Measurements from ENCODE around the gene CBX3.

DNA sequence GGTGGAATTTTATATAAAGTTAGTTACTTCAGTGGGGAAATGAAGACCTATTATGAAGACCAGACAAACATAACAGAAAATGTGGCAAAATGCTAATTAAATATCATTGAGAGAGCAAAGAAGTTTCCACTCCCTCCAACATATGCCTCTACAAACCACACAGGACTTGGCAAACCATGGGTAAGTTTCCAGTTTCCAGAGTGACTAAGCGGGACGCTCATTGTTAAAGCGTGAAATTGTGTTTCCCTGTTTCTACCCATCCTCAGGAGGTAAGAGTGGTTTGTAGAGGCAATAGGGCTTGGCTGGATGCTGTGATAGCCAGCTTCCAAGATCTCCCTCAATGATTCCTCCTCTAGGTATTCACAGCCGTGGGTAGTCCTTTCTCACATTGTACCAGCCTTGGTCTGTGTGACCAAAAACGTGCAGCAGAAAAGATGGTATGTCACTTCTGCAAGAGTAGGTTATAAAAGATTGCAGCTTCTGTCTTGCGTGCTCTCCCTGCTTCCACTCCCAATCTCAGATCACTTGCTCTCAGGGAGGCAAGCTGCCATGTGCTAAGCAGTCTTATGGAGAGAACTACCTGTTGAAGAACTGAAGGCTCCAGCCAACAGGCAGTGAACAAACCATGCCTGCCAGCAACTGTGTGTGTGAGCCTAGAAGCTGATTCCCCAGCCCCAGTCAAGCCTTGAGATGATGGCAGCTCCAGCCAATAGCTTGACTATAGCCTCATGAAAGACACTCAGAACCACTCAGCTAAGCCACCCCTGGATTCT is 35.7 kb downstream of the CBX3 start:
- no peak for TF ChIP-seq POLR2AphosphoS5 (IDR thresholded peaks at IDR 0.05; ENCODE audit: low read length)
- TF ChIP-seq, protein P1, sequence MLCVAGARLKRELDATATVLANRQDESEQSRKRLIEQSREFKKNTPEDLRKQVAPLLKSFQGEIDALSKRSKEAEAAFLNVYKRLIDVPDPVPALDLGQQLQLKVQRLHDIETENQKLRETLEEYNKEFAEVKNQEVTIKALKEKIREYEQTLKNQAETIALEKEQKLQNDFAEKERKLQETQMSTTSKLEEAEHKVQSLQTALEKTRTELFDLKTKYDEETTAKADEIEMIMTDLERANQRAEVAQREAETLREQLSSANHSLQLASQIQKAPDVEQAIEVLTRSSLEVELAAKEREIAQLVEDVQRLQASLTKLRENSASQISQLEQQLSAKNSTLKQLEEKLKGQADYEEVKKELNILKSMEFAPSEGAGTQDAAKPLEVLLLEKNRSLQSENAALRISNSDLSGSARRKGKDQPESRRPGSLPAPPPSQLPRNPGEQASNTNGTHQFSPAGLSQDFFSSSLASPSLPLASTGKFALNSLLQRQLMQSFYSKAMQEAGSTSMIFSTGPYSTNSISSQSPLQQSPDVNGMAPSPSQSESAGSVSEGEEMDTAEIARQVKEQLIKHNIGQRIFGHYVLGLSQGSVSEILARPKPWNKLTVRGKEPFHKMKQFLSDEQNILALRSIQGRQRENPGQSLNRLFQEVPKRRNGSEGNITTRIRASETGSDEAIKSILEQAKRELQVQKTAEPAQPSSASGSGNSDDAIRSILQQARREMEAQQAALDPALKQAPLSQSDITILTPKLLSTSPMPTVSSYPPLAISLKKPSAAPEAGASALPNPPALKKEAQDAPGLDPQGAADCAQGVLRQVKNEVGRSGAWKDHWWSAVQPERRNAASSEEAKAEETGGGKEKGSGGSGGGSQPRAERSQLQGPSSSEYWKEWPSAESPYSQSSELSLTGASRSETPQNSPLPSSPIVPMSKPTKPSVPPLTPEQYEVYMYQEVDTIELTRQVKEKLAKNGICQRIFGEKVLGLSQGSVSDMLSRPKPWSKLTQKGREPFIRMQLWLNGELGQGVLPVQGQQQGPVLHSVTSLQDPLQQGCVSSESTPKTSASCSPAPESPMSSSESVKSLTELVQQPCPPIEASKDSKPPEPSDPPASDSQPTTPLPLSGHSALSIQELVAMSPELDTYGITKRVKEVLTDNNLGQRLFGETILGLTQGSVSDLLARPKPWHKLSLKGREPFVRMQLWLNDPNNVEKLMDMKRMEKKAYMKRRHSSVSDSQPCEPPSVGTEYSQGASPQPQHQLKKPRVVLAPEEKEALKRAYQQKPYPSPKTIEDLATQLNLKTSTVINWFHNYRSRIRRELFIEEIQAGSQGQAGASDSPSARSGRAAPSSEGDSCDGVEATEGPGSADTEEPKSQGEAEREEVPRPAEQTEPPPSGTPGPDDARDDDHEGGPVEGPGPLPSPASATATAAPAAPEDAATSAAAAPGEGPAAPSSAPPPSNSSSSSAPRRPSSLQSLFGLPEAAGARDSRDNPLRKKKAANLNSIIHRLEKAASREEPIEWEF (IDR thresholded peaks at IDR 0.05; ENCODE audit: insufficient replicate concordance, low read depth, low read length) = no peak
- no peak for TF ChIP-seq POLR2A (IDR thresholded peaks at IDR 0.05; ENCODE audit: low read depth, low read length)
- TF ChIP-seq, protein P2, sequence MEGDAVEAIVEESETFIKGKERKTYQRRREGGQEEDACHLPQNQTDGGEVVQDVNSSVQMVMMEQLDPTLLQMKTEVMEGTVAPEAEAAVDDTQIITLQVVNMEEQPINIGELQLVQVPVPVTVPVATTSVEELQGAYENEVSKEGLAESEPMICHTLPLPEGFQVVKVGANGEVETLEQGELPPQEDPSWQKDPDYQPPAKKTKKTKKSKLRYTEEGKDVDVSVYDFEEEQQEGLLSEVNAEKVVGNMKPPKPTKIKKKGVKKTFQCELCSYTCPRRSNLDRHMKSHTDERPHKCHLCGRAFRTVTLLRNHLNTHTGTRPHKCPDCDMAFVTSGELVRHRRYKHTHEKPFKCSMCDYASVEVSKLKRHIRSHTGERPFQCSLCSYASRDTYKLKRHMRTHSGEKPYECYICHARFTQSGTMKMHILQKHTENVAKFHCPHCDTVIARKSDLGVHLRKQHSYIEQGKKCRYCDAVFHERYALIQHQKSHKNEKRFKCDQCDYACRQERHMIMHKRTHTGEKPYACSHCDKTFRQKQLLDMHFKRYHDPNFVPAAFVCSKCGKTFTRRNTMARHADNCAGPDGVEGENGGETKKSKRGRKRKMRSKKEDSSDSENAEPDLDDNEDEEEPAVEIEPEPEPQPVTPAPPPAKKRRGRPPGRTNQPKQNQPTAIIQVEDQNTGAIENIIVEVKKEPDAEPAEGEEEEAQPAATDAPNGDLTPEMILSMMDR (IDR thresholded peaks at IDR 0.05 in 2 of 3, conservative IDR thresholded peaks at IDR 0.05 in 1 of 3; ENCODE audit: control insufficient read depth in 2 of 3, extremely low read depth in 1 of 3, insufficient read depth in 1 of 3, low read depth in 3 of 3, low read length in 3 of 3) = no peak
- TF ChIP-seq EP300 (IDR thresholded peaks at IDR 0.05; ENCODE audit: borderline replicate concordance in 1 of 2, control insufficient read depth in 1 of 2, low read depth in 2 of 2, low read length in 2 of 2) = no peak
- no peak for TF ChIP-seq CHD1 (IDR thresholded peaks at IDR 0.05; ENCODE audit: low read depth, low read length)
- TF ChIP-seq, protein P3, sequence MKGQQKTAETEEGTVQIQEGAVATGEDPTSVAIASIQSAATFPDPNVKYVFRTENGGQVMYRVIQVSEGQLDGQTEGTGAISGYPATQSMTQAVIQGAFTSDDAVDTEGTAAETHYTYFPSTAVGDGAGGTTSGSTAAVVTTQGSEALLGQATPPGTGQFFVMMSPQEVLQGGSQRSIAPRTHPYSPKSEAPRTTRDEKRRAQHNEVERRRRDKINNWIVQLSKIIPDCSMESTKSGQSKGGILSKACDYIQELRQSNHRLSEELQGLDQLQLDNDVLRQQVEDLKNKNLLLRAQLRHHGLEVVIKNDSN (IDR thresholded peaks at IDR 0.05; ENCODE audit: borderline replicate concordance, extremely low read length, insufficient read depth, low read depth, low read length) = no peak
- no peak for TF ChIP-seq MTA2 (IDR thresholded peaks at IDR 0.05; ENCODE audit: low read depth)
- no peak for TF ChIP-seq CREB1 (IDR thresholded peaks at IDR 0.05; ENCODE audit: low read depth)
- no peak for TF ChIP-seq ETV6 (conservative IDR thresholded peaks at IDR 0.05 in 1 of 2, IDR thresholded peaks at IDR 0.05 in 1 of 2; ENCODE audit: borderline replicate concordance in 1 of 2, low read depth in 1 of 2)
- no peak for TF ChIP-seq HDAC6 (IDR thresholded peaks at IDR 0.05; ENCODE audit: unreplicated experiment)
- no peak for TF ChIP-seq ZNF274 (IDR thresholded peaks at IDR 0.05; ENCODE audit: insufficient read depth, insufficient read length)

All from GM12878 (cell line).